HL-60/S4 (cell line): ENCODE data around the gene TGFBRAP1.

Experiments
- in situ Hi-C: fragments of 300-500 bp; cut with MboI; formaldehyde crosslinking; loops from 2 replicates; pipeline ENCODE4 v1.14.3; 2022; ENCODE audit warnings: low sequenced_read_pairs

The TGFBRAP1 gene

GRCh38 chr2:105321875-105322646 lies 7.5 kb downstream of the TGFBRAP1 start:
- in situ Hi-C loops, result no loop called here

DNA sequence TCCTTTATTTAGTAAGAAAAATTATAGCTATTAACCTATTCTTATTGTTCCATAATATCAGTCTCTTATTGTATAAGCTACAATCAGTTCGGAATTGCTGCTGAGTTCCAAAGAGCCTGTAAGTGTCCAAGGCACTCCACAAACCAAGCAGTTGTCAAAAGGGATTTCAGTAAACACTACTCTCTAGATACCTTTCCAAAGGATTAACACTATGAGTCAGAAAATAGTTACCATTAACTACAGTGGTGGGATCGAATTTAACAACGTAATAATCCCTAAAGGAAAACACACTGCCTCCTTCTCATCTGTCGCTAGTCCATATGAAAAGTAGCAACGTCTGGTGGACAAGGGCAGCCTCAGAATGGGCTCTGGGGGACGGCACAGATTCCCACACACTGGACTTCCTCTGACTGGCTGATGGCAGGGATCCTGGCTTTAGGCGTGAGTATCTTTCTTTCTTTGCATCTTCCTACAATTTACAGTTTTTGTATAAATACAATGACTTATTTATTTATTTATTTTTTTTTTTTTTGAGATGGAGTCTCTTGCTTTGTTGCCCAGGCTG lies 8.8 kb downstream of the TGFBRAP1 start:
- in situ Hi-C loops, result no loop called here

- in situ Hi-C loops, result no loop called here
Measured at GRCh38 chr2:105317937-105318336, 11.6 kb downstream of the TGFBRAP1 start.

DNA sequence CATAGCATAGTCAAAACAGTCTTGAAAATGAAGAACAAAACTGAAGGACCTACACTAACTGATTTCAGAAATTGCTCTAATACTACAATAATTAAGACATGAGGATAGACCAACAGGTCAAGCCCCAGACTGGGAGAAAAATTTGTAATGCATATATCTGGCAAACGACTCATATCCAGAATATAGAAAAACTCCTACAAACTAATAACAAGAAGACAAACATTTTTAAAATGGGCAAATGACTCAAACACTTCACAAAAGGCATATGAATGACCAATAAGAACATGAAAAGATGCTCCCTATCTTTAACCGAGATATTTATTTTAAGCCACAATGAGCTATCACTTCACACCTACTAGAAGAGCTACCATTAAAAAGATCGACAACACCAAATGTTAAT lies 14.2 kb downstream of the TGFBRAP1 start:
- in situ Hi-C loops, result no loop called here

GRCh38 chr2:105313877-105314276 lies 15.7 kb downstream of the TGFBRAP1 start:
- in situ Hi-C loops, result no loop called here

GRCh38 chr2:105309147-105309545 lies 20.4 kb downstream of the TGFBRAP1 start:
- in situ Hi-C loops, result no loop called here

DNA sequence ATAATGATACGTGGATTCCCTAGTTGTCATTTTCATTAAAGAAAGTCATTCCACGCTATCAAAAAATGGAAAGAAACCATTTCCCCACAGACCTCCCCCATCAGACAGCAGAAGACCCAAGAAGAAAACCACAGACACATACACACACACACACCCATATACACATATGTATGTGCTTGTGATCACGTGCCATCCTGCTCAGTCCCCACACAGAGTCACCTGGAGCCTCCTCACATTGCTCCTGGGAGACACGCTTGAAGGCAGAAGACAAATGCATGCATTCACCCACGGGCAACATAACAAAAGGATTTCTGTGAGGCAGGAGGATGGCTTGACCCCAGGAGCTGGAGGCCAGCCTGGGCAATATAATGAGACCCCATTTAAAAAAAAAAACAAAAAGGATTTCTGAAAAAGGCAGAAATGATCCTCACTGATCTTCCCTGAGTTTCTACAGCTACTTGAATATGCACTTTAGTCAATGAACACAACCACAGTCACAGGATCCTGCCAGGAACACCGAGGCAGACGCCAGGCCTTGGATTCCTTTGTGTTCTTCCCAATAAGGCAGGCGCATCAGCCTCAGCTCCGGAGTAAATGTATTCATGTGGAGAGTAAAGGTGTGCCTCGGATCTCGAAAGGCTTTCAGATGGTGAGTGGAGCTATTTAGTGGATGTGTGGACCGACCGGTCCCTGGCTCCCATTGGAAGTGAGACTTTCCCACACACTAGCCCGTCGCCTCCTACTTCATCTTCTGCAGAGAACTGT lies 21.0 kb downstream of the TGFBRAP1 start:
- in situ Hi-C loops, result no loop called here

GRCh38 chr2:105307962-105308361 lies 21.6 kb downstream of the TGFBRAP1 start:
- in situ Hi-C loops, result no loop called here

DNA sequence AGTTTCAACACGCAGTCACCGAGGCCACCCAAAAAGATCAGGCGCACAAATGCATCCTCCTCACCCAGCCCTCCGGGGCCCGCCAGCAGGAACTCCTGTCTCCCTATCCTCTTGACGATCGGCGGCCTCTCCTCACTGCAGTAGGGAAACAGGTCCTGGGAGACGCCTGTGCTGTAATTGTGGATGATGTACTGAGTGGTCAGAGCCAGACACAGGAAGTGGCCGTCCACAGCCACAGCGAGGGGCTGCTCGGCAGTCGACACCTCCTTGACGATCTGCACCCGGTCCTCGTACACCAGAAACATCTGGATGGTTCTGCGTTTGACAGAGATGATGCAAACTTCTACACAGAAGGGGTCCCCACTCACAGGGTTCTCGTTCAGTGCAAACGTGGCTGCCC lies 22.0 kb downstream of the TGFBRAP1 start:
- in situ Hi-C loops, result no loop called here

DNA sequence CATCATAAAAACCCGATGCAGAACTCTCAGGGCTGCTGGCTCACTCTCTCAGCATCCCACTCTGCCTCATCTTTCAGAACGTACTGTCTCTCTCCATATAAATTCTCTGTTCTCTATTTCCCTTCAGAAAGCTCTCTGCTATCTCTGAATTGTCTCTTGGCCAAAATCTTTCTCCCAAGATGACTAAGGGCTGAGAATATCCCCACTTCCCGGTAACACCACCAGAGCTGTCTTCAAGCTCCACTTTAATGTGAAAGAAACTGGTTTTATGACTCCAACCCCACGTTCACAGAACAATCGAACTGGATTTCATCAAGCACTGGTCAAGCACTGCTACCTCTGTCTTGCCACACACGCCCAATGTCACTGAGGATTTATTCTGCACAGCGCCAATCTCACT lies 22.4 kb downstream of the TGFBRAP1 start:
- in situ Hi-C loops, result no loop called here

DNA sequence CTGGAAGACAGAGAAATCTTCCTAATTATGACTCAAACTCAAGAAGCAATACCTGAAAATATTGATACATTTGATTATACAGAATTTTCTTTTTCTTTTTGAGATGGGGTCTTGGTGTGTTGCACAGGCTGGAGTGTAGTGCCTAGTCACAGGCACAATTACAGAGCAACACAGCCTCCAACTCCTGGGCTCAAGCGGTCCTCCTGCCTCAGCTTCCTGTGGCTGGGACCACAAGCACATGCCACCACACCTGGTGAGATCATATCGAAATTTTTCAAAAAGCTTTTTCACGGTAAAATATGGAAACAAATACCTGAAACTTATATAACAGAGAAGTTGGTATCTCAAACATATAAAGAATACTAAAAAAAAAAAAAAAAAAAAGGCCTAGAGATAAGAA lies 27.9 kb downstream of the TGFBRAP1 start:
- in situ Hi-C loops, result no loop called here

DNA sequence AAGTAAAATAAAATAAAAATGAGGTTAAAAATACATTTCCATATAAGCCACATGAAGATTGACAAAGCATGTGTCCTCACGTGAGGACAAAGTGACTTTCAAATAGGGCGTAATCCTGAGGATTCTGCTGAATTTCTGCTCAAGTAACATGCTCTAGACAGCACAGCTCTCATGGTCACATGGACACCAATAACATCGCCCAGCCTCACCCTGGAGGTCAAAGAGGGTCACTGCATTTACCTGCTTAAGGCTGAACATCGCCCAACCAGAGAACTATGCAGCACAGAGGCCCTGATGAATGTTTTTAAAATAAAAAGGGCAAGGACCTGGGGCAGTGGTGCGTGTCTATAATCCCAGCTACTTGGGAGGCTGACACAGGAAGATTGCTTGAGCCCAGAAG lies 30.2 kb downstream of the TGFBRAP1 start:
- in situ Hi-C loops, result no loop called here

DNA sequence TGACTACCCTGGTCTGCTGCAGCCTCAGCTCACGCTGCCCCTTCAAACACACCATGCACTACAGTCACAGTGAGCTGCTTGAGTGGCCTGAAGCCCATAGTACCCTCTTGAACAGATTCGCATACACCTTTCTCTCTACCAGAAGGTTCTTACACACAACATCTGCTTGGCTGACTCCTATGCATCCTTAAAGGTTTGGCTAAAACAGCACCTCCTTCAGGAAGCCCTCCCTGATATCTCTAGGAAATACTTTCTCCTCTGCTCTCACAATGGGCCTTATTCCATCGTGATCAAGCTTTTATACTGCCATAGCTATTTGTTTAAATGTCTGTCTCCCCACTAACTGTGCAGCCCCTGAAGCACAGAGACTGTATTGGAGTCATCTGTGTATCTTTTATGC lies 31.5 kb downstream of the TGFBRAP1 start:
- in situ Hi-C loops, result no loop called here

DNA sequence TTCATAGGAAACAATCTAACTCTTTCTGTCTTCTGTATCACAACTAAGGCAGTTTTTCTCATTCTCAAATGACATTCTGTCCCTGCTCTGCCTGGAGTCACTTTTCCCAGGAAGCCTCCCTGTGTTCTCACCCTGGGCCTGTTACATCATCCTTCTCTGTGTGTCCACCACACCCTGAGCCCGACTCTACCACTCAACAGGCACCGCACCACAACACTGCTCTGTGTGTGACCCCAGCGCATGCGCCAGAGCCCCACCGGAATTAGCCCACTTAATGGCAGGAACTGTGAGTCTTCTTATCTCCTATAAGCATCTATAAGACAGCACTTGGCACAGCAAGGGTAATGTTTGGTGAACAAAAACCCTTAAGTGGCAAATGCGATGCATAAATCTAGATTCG lies 32.3 kb downstream of the TGFBRAP1 start:
- in situ Hi-C loops, result no loop called here

- in situ Hi-C loops, result no loop called here
Measured at GRCh38 chr2:105296017-105296611, 33.4 kb downstream of the TGFBRAP1 start.

- in situ Hi-C loops, result no loop called here
Measured at GRCh38 chr2:105294844-105295481, 34.6 kb downstream of the TGFBRAP1 start.

DNA sequence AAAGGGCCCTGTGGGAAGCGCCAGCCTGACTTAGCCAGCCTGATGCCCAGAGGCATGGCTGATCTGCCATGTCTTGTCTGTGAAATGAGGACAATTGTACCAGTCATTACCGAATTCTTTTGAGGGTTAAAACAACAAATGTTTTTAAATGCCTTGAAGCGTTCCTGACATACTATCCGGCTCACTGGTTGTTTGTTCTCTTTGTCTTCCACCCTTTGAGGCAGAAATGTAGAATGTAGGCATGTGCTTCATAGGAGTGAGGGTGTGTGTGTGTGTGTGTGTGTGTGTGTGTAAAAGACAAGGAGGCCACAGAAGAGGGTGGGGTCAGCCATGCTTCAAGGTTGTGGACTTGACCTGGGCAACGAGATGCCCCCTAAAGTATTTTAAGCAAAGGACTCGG lies 35.5 kb downstream of the TGFBRAP1 start:
- in situ Hi-C loops, result no loop called here

DNA sequence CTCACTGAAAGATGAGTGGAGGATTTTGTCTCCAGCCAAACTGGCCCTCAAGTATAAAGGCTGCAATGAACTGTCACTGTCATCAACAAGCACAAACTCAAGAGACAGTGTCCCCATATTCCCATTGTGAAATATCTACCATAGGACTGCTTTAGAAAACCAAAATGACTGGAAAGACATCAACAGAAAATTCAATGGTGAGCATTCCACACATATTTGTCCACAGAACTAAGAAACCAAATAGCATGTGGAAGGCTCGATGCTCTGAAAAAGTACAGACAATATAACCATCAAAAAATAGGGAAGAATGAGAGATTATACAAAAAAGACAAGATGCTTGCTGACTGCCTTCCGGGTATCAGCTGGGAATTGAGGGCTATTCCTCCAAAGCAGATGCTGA lies 37.6 kb downstream of the TGFBRAP1 start:
- in situ Hi-C loops, result no loop called here

- in situ Hi-C loops, result no loop called here
Measured at GRCh38 chr2:105290981-105291660, 38.4 kb downstream of the TGFBRAP1 start.

DNA sequence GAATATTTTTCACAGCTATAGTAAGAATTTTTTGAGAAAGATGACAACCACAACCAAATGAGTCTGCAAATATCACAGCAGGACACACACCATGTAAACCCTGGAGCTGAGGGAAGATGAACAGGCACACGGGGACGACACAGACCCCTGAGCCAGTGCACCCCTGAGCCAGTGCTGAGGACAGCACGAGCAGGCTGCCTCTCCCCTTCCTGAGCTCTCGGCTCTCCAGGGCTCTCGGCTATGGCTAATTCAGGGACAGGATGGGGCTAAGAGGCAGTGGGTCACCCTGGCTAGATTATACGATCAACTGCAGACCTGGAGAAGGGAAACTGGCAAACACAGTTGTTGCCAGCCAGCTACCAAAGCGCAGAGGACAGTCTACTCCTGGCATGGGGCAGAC lies 41.4 kb downstream of the TGFBRAP1 start:
- in situ Hi-C loops, result no loop called here

DNA sequence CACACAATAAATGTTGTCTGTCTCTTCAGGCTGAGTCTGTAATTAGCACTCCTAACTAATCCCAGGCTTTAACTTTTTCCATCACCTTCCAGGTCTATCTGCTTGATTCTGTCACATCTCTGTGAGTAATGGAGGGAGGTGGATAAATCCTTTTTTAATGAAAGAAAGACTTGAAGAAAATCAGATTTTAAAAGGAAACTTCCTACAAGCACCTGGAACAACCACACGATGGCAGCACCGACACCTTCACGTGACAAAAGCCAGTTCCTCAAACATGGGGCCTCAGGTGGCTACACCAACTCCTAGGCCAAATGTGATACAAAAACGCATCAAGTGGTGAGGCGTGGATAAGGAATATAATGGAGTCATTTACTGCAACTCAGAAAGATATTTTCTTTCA lies 41.8 kb downstream of the TGFBRAP1 start:
- in situ Hi-C loops, result no loop called here
